Measurements from ENCODE around the gene MYO1D.
"Not testable (repeated sequence)": the region's sequence is repeated elsewhere in the genome, so short reads cannot be mapped to it uniquely, and the experiment has no call there.

MYO1D gene

DNA sequence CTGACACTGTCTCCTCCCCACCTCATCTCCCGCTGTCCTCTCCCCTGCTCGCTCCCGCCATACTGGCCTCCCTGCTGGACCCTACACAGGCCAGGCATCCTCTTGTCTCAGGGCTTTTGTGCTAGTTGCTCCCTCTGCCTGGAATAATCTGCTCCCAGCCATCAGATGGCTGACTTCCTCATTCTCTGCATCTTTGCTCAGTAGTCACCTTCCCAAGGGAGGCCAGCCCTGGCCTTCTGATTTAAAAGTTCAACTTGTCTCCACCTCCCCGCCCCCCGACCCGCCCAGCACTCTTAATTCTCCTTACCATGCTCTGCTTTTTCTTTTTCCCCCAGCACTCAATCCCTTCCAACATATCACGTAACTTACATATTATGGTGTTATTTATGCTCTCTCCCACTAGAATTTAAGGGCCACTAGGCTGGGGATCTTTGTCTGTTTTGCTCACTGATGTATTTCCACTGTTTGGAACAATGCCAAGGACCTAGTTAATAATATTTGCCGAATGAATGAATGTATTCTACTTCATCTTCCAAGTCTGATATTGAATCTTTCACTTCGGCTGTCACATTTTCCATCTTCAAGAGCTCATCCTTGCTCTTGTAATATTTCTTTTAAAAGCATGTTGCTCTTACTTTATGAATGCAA is 211.9 kb downstream of the MYO1D start:
- no peak overlapping the region for H3K4me3 ChIP-seq (ENCODE audit: low read length)
- no peak for TF ChIP-seq ZNF274 (IDR thresholded peaks at IDR 0.05; ENCODE audit: low read depth, low read length)

DNA sequence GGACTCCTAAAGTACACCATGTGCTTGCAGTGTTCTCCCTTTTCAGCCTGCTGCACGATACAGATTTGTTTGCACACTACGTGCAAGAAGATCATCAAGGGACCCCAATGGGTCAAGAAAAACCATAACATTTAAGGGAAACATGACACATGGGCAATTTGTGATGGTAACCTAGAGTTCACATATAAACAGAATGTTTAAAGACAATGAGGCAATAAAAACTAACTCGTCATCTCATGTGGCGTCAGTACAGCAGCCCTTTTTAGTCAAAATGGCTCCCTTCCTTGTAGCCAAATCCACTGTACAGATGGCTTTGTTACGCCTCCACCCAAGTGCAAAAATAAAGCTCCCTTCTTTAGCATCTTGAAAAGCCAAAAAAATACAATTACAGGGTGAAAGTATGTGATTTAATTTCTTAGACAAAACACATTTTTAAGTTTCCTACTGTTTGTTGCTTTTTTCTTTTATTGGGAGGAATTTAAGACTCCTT is 216.4 kb downstream of the MYO1D start:
- TF ChIP-seq ZNF274 (IDR thresholded peaks at IDR 0.05; ENCODE audit: low read depth, low read length): no peak
- no peak overlapping the region for H3K4me3 ChIP-seq (ENCODE audit: low read length)

DNA sequence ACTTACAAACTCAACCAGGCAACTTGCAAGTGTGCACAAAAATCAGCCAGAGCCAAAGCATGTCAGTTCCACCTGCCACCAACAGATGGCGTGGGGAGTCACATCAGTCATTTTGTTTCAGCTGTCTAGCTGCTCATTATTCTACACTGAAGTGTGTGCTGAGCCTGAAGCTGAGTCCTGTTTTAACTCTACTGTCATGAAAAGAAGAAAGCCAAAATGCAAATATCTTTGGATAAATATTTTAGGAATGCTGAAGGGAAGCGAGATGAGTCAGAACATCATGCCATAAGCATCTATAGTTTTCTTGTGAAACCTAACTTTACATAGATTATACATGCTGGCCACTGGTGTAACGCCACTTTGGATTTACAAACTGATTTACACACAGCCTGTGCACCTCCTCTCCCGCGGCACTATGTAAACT is 217.5 kb downstream of the MYO1D start:
- TF ChIP-seq ZNF274 (IDR thresholded peaks at IDR 0.05; ENCODE audit: low read depth, low read length): no peak
- H3K4me3 ChIP-seq (ENCODE audit: low read length): no peak overlapping the region

DNA sequence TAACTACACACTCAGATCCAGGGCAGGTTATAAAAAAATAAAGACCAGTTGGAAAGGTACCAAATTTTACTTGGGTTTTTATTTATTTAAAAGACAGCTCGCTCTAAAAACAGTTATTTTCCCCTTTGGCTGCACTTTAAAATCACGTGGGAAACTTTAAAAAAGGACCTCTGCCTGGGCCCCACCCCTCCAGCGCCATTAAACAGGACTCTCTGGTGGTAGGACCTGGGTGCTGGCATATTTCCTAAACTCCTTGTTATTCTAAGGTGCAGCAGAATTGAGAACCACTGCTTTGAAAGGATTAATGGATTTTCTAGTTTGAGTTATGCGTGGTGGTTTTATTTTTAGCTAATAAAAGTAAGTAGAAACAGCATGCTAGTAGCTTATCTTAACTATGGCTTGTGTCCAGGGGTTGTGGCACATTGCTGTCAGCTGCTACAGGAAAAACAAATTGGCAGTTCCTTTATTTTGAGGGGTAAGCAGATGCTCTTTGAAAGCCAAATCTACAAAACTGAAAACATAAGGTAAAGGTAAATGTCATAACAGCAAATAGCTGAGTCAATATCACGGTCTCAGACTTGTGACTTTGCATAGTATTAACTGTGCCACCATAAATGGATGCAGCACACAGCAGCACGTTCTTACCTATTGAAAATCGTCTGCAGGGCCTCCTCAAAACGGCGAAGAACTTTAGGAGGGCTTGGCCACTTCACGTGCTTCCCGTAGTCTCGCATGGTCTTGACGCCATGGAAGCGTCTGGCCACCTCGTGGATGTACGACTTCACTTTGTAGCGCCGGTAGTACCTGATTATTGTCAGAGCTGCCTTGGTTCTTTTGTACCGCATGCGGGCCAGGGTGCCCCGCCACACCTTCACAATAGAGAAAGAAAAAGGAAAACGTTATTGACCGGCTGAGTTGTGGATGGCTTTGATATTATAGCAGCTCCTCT is 218.2 kb downstream of the MYO1D start:
- no peak overlapping the region for H3K4me3 ChIP-seq (ENCODE audit: low read length)
- no peak for TF ChIP-seq ZNF274 (IDR thresholded peaks at IDR 0.05; ENCODE audit: low read depth, low read length)

DNA sequence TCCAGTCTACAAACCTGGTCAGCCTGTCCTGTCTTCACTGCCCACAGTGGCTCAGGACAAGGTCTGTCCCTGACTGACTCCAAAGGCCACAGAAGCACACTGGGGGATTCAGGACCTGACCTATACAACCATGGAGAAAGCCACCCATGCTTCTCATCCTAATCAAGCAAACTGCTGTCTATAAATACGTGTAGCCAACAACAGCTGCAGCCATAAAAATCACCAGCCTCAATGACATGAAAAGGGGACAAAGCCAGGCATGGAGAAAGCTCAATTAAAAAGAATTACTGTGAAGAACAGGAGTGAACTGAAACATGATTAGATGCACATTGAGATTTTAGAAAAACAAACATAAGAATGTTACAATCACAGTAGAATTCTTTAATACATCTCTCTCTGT is 220.0 kb downstream of the MYO1D start:
- TF ChIP-seq ZNF274 (IDR thresholded peaks at IDR 0.05; ENCODE audit: low read depth, low read length): no peak
- no peak overlapping the region for H3K4me3 ChIP-seq (ENCODE audit: low read length)

DNA sequence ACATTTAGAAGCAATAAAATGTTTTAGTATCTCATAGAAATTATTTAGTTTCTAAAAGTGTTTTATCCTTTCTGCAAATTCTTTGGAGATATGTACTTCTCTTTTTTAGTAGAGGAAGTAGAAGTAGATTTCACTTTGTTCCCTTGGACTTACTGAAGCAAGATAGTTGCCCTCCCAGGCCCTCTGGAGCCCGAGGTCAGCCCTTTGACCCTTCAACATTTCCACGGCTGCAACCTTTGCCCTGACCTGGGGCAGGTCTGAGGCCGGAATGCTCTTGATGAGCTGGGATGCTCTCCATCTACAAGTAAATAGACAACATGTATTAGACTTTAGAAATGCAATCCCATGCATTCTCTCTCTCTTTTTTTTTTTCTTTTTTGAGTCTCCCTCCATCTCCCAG is 222.6 kb downstream of the MYO1D start:
- no peak for TF ChIP-seq ZNF274 (IDR thresholded peaks at IDR 0.05; ENCODE audit: low read depth, low read length)
- no peak overlapping the region for H3K4me3 ChIP-seq (ENCODE audit: low read length)

DNA sequence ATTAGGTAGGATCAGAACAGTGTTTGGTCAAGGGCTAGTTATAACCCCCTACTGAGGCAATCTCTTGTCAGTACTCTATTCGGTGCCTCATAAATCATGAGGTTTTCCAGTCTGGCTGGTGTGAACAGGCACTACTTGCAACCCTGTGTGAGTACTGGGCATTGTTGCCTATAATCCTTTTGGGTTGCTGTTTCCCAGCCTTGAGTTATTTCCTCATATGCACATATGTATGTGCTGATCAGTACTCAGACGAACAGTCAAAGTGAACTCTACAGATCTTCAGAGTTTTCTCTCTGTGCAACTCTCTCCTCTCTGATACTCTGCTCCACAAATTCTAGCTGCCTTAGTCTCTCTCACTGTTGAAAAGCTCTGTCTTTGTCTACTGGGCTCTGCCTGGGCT is 225.8 kb downstream of the MYO1D start:
- no peak overlapping the region for H3K4me3 ChIP-seq (ENCODE audit: low read length)
- no peak for TF ChIP-seq ZNF274 (IDR thresholded peaks at IDR 0.05; ENCODE audit: low read depth, low read length)

DNA sequence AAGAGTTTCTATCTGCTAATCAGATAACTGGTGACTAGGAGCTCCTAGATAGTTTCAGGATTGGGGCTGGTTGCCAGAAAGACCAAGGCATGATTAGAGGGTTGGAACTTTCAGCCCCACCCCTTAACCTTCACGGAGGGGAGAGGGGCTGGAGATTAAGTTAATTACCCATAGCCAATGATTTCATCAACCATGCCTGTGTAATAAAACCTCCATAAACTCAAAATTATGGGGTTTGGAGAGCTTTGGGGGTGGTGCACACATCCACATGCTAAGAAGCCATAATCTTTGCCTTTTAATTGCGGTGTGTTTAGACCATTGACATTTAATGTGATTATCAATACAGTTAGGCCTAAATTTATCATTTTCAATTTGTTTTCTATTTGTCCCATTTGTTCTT is 228.5 kb downstream of the MYO1D start:
- H3K4me3 ChIP-seq (ENCODE audit: low read length): no peak overlapping the region
- TF ChIP-seq ZNF274 (IDR thresholded peaks at IDR 0.05; ENCODE audit: low read depth, low read length): no peak

DNA sequence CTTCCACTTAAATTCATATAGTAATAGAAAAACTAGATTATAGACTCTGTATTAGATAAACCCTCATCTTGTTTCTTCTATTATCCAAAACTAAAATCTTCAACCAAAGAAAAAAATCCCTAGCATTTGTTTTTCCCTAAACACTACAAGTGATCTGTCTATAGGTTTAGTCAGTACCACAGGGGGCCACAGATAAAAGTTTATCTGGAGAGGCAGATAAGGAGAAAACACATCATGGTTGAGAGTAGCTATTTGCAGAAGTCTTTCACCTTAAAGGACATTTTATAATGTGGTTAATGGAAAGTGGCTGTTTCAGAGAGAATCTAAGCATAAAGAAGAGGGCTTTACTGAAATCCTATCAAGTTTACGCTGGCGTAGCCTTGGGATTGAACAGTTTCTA is 230.0 kb downstream of the MYO1D start:
- H3K4me3 ChIP-seq (ENCODE audit: low read length): no peak overlapping the region
- no peak for TF ChIP-seq ZNF274 (IDR thresholded peaks at IDR 0.05; ENCODE audit: low read depth, low read length)

DNA sequence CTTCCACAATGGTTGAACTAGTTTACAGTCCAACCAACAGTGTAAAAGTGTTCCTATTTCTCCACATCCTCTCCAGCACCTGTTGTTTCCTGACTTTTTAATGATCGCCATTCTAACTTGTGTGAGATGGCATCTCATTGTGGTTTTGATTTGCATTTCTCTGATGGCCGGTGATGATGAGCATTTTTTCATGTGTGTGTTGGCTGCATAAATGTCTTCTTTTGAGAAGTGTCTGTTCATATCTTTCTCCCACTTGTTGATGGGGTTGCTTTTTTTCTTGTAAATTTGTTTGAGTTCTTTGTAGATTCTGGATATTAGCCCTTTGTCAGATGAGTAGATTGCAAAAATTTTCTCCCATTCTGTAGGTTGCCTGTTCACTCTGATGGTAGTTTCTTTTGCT is 235.4 kb downstream of the MYO1D start:
- H3K4me3 ChIP-seq (ENCODE audit: low read length): not testable (repeated sequence)

DNA sequence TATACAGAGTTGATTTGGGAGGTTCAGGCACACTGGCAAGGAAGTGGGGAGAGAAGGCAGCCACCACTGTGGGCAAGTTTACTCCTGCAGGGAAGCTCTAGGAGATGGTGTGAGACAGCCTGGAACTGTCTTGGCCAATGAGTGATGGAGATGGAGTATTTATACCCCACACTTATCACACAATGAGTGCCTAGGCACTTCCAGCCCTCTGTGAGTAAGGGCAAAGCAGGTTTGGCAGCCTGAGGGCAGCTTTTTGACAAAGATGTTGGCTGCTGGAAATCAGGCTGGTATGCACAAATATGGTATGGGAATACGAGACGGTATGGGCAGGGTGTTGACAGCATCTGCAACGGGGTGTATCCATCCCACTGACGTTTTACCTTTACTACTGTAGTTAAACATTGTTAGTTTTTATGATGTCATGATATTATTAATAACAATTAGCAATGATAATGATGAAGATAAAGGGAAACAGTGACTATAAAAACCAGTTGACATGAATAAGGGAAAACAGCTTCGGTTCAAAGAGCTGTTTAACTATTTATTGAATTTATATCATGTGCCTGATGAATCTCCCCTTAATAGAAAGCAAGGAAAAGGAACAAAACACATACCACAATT is 240.2 kb downstream of the MYO1D start:
- no peak for TF ChIP-seq ZNF274 (IDR thresholded peaks at IDR 0.05; ENCODE audit: low read depth, low read length)
- H3K4me3 ChIP-seq (ENCODE audit: low read length): no peak overlapping the region

DNA sequence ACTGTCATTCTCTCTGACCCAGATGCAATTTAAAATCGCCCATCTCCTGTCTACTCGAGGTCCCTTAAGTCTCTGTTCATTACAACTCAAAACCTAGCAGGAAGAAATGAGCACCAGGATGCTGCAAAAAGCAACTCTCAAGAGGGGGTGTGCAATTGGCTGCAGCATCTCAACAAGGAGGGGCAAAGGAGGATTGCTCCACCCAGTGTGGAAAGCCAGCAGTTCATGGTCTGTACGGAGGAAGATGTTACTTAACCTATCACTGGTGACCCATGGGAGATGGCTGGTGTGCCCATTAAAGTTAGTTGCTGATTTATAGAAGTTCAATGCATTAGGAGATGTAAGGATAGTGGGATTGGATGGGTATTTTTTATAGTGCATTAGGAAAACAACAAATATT is 242.8 kb downstream of the MYO1D start:
- TF ChIP-seq ZNF274 (IDR thresholded peaks at IDR 0.05; ENCODE audit: low read depth, low read length): no peak
- no peak overlapping the region for H3K4me3 ChIP-seq (ENCODE audit: low read length)

DNA sequence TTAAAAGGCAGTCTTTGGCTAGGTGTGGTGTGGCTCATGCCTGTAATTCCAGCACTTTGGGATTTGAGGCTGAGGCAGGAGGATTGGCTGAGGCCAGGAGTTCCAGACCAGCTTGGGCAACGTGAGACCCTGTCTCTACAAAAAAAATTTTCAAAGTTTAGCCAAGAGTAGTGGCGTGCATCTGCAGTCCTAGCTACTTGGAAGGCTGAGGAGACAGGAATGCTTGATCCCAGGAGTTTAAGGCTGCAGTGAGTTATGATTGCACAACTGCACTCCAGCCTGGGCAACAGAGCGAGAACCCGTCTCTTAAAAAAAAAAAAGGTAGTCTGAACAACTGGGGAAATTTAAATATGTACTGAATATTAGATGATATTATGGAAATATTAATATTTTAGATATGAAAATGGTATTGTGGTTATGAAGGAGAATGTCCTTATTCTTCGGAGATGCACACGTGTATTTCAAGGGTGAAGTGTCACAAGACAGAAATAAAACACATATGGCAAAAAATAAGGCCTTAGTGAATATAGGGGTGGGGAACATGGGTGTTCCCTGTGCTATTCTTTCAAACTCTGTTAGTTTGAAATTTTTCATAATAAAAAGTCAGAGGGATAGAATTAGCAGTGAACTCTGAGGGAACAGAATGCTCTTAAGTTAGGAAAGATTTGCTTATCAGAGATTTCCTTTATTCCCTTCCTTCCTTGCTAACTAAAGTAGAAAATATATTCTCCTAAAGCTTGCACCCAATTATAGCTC is 245.4 kb downstream of the MYO1D start:
- no peak for TF ChIP-seq ZNF274 (IDR thresholded peaks at IDR 0.05; ENCODE audit: low read depth, low read length)
- H3K4me3 ChIP-seq (ENCODE audit: low read length): no peak overlapping the region

DNA sequence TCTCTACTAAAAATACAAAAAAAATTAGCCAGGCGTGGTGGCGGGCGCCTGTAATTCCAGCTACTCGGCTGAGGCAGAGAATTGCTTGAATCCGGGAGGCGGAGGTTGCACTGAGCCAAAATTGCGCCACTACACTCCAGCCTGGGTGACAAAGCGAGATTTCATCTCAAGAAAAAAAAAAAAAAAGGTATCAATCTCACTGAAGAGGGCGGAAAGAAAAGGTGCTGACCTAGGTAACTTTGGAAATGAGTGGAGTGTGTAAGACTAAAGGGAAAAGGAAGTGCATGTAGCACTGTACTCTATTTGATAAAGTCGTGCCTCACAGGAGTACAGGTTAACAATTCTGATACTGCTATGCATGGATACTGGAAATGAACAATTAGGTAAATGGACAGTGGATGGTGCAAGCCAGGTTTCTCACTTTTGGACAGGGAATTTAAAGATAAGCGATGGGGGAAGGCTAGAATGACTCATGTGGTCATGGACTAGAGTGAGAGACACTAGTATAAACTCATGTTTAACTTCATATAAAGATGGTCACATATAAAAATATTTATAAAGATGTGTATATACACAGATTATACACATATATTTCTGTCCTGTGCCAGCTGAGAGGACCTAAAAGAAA is 247.2 kb downstream of the MYO1D start:
- H3K4me3 ChIP-seq (ENCODE audit: low read length): no peak overlapping the region
- TF ChIP-seq ZNF274 (IDR thresholded peaks at IDR 0.05; ENCODE audit: low read depth, low read length): no peak
